Fibroblast of villous mesenchyme (primary cell): ENCODE data around the gene SCAMP3. TPM values are rescaled to one million over a fixed set of nuclear protein-coding genes. Genes with fewer than 3 reads are reported as not detected.

Experiments
- DNase-seq: peaks from one replicate; pipeline ENCODE4 v3.0.0-alpha.2; 2010; ENCODE audit warnings: low read depth
- H3K4me3 ChIP-seq: 2 replicates; pipeline ENCODE4 v1.5.1; 2011; ENCODE audit warnings: low read depth, mild to moderate bottlenecking, low read length
- CTCF ChIP-seq: IDR thresholded peaks from 2 replicates; pipeline ENCODE4 v1.5.1; 2012; ENCODE audit warnings: low read depth, mild to moderate bottlenecking, low read length; ENCODE audit not compliant: insufficient read depth
- total RNA-seq: library from RNA; depleted of rRNA; stranded (reverse); fragments of >200 nt; gene quantifications from 2 replicates; pipeline ENCODE4 v1.2.3, GENCODE V29; 2012

The SCAMP3 gene
- total RNA-seq, 1 donor: 33.7 TPM

DNA sequence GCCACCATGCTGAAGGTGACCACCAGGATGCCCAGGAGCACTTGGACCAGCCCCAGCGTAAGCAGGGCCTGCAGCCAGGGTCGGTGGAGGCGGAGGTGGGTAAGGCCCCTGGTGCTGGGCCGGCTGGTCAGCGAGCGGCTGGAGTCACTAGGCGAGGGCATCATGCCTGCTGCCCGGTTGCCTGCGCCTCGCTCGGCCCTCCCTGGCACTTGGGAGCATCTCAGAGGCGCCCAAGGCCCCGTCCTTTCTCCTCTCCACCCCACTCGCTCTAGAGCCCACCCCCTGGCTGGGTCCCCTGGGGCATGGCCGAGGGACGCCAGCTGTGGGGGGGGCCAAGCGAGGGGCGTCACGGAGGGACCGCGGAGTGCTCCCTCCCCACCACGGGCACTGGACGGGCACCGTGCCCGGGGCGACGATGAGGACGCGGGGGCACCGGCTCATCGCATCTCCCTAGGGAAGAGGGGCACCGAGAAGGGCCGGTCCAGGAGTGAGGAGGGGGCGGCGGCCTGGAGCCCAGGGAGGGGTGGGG is 7.4 kb downstream of the SCAMP3 start:
- H3K4me3 ChIP-seq: peak overlapping the region; percentile 85
- no peak for DNase-seq
- TF ChIP-seq CTCF: no peak

GRCh38 chr1:155254228-155254713 is 7.9 kb downstream of the SCAMP3 start:
- peak overlapping the region; percentile 85 for H3K4me3 ChIP-seq
- TF ChIP-seq CTCF: no peak
- DNase-seq: no peak

GRCh38 chr1:155253797-155254196 is 8.4 kb downstream of the SCAMP3 start:
- no peak for TF ChIP-seq CTCF
- H3K4me3 ChIP-seq: peak overlapping the region; percentile 85
- no peak for DNase-seq

DNA sequence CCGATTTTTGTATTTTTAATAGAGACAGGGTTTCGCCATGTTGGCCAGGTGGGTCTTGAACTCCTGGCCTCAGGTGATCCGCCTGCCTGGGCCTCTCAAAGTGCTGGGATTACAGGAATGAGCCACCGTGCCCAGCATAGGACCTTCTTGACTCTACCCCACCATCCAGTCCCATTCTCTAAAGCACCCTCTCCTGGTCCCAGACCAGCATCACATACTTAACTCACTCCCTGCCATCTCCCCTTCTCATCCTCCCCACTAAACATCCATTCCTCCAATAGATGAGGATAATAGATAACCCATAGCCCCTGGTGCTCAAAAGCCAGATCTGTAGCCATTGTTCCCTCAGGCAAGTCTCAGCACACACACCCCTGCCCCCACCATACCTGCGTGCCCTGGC is 9.0 kb downstream of the SCAMP3 start:
- peak overlapping the region; percentile 85 for H3K4me3 ChIP-seq
- no peak for DNase-seq
- TF ChIP-seq CTCF: peak; percentile 17

GRCh38 chr1:155251566-155251965 is 10.6 kb downstream of the SCAMP3 start:
- no peak overlapping the region for H3K4me3 ChIP-seq
- no peak for DNase-seq
- TF ChIP-seq CTCF: no peak

DNA sequence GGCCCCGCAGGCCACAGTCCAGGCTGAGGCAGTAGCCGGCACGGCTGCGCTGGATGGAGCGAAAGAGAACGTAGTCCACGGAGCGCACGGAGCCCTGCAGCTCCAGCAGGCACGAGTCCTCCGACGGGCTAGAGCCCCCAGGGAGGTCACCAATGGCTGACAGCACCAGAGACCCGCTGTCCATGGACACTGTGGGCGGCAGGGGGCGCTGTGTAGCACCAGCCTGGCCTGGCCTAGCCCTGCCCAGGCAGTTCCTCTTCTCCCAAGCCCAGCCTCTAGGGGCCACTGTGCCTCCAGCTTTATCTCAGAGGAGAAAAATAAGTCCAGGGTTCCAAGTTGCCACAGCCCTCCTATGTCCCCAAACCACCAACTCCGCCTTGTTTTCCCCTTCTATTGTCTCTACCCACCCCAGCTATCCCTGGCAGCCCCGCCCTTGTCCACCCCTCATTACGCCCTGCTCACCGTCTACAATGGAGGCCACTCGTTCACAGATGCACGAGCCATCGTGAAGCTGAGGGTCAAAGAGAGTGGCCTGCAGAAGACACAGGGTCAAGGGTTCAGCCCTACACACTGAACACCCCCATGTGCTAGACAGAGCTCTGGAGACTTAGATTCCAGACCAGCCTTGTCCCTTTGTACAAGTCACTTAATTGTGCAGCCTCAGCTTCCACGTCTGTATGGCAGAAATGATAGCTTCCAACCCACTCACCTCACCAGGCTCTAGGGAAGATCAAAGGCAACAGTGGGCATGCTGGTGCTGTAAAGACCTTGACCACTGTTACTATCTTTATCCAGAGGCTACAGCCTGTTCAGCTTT is 11.3 kb downstream of the SCAMP3 start:
- no peak overlapping the region for H3K4me3 ChIP-seq
- TF ChIP-seq CTCF: peak; percentile 99
- peak; percentile 92 for DNase-seq
